Measurements from ENCODE around the gene KCNJ18.
"Not testable (repeated sequence)": the region's sequence is repeated elsewhere in the genome, so short reads cannot be mapped to it uniquely, and the experiment has no call there.

The KCNJ18 gene

DNA sequence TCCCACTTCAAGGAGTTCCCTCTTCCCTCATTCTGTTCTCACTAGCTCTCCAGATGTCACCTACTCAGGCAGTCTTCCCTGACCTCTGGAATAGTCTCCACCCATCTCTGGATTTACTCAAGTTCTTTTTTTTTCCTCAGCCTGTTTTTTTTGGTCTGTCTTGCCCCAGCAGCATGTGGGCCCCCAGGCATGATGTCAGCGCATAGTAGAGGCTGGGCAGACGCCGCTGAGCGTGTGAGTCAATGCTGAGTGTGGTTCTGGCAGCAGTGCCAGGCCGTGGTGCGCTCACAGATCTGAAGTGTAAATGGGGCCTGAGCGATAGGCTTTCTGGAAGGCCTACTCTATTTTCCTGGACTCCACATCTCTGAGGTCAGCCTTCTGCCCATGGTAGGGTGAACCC is 2.7 kb upstream of the KCNJ18 start:
- DNase-seq (no peak), ATAC-seq (no peak)
- Mint-ChIP-seq H3K4me3 (no peak overlapping the region), H3K27me3 (no peaks in the 10 kb centered on the region), H3K27ac (peak overlapping the region in 1 of 2 donors; percentile 40), H3K4me1 (no peaks in the 10 kb centered on the region), H3K9me3 (no peaks in the 10 kb centered on the region)

DNA sequence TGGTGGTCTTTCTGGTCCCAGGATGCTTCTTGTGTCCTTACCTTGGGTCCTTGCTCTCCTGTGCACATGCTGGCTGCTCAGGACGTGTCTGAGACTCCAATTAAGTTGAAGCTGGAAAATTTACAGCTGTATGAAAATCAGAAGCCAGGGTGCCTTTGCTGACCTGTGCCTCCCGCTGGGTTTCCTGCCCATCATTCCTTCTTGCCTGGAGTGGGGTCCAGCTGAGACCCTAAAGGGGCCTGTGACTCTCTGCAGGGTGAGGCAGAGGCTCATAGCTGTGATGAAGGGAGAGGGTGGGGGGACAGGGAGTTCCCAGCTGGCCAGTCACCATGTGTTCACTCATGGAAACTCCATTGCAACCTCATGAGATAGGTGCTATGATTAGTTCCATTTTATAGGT is 1.5 kb upstream of the KCNJ18 start:
- H3K4me3 Mint-ChIP-seq, DNase-seq, H3K9me3 Mint-ChIP-seq, H3K4me1 Mint-ChIP-seq, H3K27ac Mint-ChIP-seq, ATAC-seq, H3K27me3 Mint-ChIP-seq: not testable (repeated sequence)

DNA sequence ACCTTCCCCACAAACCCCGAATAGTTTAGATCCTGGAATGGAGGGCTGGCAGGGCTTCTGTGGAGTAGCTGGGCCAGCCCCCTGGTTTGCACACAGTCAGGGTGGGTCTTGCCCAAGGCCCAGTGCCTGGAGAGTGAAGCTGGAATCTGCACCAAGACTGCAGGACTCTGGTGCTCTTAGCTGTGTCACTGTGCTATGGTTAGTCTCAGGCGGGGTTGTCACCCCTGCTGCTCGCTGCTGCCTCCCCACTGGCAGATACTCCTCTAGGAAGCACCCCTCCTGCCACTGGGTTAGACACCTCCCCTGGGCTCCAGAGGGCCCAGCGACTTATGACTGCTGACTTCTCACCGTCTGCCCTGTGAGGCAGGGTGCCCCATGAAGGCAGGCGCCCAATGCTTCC is 842 bp upstream of the KCNJ18 start:
- DNase-seq, H3K9me3 Mint-ChIP-seq, H3K4me3 Mint-ChIP-seq, ATAC-seq, H3K27ac Mint-ChIP-seq, H3K4me1 Mint-ChIP-seq, H3K27me3 Mint-ChIP-seq: not testable (repeated sequence)

DNA sequence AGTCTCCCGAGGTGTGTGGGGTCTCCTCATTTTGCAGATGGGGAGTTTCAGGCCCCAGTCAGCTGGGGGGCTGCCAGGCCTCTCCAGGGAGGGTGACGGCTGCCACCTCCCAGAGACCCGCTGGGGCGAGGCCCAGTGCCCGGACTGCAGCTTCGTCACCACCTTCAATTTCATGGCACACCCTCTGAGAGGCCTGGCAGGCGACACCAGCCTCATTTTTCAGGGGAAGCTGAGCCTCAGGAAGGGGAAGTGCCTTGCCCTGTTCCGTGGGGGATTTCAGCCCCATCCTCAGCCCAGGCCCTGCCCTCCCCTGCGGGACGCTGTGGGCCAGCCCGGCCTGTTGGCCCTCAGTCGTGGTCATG is 362 bp downstream of the KCNJ18 start:
- not testable (repeated sequence) for H3K4me3 Mint-ChIP-seq, ATAC-seq, H3K9me3 Mint-ChIP-seq, H3K27ac Mint-ChIP-seq, H3K4me1 Mint-ChIP-seq, H3K27me3 Mint-ChIP-seq, DNase-seq

DNA sequence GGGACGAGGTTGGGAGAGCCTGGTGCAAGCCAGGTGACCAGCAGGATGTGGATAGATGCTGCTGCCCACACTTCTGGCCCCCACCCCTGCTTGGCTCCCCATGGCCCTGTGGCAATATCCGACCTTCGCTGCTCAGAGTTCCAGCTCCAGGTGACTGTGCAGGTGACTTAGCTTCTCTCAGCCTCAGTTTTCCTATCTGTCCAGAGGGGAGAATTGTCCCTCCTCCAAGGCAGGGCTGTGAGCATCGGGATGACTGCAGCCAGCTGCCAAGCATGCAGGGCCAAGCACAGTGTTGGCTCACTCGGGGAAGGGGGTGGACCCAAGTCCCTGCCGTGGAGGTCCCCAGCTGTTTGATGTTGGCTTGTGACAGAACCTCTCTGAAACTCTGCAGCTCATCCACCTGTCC is 1.1 kb downstream of the KCNJ18 start:
- not testable (repeated sequence) for H3K27ac Mint-ChIP-seq, H3K4me3 Mint-ChIP-seq, H3K4me1 Mint-ChIP-seq, H3K9me3 Mint-ChIP-seq, ATAC-seq, DNase-seq, H3K27me3 Mint-ChIP-seq

DNA sequence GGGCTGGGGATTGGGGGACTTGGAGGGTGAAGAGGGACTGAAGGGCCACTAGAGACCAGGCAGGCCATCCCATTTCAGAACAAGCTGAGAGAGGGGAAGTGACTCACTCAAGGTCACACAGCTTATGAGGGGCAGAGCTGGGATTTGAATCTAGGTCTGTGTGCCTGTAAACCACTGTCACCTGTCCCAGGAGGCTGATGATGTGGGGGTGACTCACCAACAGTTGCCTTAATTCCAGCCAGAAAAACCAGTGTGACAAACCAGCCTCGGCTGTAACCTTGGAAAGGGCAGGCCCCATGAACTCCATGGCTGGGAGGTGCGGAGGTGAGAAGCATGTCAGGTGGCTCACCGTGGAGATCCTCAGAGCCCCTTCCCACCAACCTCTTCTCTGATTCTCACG is 1.6 kb downstream of the KCNJ18 start:
- not testable (repeated sequence) for DNase-seq, H3K4me1 Mint-ChIP-seq, H3K27me3 Mint-ChIP-seq, ATAC-seq, H3K4me3 Mint-ChIP-seq, H3K9me3 Mint-ChIP-seq
- peak overlapping the region in 1 of 2 donors; percentile 42 for H3K27ac Mint-ChIP-seq

DNA sequence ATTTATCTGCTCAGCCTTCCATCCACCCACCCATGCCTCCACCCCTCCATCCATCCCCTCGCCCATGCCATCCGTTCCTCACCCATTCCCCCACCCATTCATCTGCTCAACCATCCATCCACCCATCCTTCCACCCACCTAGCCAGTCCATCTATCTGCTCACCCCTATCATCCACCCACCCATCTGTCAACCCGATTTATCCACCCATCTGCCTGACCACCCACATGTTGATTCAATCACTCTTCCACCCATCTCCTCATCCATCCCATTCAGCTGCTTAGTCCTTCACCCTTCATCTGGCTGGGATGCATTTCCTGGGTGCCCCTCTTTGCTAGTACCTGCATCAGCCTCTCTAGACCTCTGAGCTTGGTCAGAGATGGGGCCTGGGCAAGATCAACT is 3.9 kb downstream of the KCNJ18 start:
- not testable (repeated sequence) for DNase-seq, ATAC-seq, H3K9me3 Mint-ChIP-seq, H3K4me3 Mint-ChIP-seq, H3K27me3 Mint-ChIP-seq, H3K4me1 Mint-ChIP-seq, H3K27ac Mint-ChIP-seq

DNA sequence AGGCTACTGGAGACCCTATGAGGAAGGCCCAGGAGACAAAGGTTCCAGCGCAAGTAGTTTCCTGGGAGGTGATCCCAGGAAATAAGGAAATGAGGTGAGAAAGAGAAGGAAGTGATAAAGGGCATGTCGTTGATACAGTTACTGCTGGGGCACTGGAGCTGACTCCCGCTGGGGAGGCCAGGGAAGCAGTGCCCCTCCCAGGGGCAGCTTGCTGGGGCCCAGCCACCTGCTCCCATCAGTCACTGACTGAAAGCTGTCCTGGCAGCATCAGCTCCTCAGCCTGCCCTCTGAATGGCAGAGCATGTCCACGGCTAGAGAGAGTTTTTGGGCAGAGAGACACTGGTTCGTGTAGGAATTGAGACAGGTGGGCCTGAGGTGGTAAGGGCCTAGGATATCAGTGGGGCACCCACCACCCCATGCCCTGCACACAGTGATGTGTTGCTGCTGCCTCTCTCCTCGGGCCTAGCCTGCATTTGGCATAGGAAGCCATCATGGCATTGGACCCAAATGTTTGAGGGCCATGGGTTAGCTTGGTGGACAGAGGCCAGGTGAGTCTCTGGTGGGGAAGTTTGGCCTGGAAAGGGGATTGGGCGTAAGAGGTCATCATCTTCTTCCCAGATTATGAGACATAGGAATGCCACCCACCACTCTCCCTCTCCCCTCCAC is 4.7 kb downstream of the KCNJ18 start:
- not testable (repeated sequence) for H3K4me3 Mint-ChIP-seq, H3K27me3 Mint-ChIP-seq, DNase-seq, H3K4me1 Mint-ChIP-seq, H3K9me3 Mint-ChIP-seq, ATAC-seq, H3K27ac Mint-ChIP-seq

DNA sequence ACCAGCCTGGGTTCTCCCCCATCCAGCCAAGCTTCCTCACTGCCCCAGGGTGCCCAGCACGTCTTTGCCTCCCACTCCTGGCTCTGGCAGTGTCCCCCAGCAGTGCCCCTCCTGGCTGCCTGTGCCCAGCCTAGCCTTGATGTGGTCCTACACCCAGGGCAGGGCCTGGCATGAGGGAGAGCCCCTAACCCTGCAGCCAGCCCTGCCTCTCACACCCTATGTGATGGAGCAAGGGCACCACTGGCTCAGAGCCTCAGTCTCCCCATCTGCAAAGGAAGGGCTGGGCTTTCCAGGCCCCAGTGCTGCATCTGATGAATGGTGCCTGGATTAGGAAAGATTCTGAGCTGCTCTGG is 5.2 kb downstream of the KCNJ18 start:
- not testable (repeated sequence) for H3K9me3 Mint-ChIP-seq, H3K4me1 Mint-ChIP-seq, DNase-seq, H3K27me3 Mint-ChIP-seq, H3K4me3 Mint-ChIP-seq, H3K27ac Mint-ChIP-seq, ATAC-seq

DNA sequence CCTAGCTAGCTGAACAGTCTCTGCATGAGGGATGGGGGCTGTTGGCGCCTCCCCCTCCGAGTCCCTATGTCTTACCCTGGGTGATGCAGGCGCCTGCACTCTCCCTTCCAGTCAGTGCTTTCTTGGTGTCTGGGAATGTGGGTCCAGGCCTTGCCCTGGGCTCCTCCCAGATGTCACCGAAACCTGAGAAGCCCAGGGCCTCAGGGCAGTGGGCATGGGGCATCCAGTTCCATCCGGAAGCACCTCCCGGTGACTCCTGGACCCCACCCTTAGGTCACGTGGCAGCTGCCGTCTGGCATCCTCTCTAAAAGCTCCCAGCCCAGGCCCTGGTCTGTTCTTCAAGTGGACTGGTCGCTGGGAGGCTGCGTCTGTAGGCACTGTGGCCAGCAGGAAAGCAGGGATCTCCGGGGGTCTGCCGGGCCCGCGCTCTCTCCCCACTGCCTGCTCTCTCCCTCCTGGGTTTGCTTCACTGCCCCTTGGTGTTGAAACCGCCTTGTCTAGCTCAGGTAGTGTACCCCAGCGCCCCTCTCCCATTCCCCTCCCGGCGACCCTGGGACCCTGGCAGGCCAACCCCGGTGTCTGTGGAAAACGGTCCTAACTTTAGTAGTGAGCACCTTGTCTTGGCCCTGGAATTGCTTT is 6.2 kb downstream of the KCNJ18 start:
- H3K27me3 Mint-ChIP-seq, H3K9me3 Mint-ChIP-seq, ATAC-seq, H3K4me3 Mint-ChIP-seq, DNase-seq, H3K4me1 Mint-ChIP-seq: not testable (repeated sequence)
- peak overlapping the region in 1 of 2 donors; percentile 88 for H3K27ac Mint-ChIP-seq

DNA sequence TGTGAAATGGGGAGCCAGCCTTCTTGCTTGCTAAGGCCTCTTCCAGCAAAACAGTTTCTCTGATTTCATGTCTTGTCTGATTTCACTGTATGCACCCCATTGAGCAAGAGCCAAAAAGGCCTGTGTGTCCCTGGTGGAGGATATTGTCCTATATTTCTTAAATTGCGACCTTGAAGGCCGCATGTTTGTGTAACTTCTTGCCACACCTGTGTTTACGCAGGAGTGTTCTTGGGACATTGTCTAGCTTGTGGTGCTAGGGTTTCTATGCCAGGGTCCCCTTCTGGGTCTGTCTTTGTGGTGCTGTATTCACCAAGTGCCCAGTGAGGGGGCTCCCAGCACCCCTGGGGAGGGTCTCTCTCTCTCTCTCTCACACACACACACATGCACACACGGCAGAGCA is 6.8 kb downstream of the KCNJ18 start:
- H3K4me1 Mint-ChIP-seq, H3K27ac Mint-ChIP-seq, H3K4me3 Mint-ChIP-seq, H3K27me3 Mint-ChIP-seq, H3K9me3 Mint-ChIP-seq, DNase-seq, ATAC-seq: not testable (repeated sequence)

DNA sequence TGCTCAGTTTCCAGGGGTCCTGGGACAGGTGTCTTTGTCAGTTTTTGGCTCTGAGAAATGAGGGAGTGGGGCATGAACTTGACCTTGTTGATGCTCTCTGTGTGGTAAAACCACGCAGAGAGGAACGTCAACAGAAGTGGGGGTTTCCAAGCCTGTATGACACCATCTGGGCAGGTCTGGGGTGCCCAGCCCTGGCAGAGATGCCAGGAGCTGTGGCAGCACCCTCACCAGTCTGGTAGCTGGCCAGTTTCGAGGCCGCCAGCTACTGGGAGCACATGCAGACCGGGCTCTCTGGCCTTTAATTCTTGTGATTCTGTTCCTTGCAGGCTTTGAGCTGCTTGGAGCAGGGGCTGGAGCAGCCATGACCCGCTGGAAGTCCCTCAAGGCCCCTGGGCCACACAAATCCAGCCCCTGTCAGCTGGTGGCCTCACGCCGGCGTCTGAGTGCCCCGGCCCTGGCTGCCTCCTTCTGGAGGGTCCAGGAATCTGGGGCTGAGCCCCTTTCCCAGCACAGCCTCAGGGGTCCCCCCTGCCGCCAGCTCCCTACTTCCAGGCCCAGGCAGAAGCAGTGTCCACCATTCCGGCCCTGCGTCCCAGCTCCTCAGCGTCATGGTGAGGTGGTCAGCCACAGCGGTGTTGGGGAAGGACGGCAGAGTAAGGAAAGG is 7.4 kb downstream of the KCNJ18 start:
- not testable (repeated sequence) for H3K27ac Mint-ChIP-seq, ATAC-seq, H3K27me3 Mint-ChIP-seq, H3K4me1 Mint-ChIP-seq, DNase-seq, H3K9me3 Mint-ChIP-seq, H3K4me3 Mint-ChIP-seq

DNA sequence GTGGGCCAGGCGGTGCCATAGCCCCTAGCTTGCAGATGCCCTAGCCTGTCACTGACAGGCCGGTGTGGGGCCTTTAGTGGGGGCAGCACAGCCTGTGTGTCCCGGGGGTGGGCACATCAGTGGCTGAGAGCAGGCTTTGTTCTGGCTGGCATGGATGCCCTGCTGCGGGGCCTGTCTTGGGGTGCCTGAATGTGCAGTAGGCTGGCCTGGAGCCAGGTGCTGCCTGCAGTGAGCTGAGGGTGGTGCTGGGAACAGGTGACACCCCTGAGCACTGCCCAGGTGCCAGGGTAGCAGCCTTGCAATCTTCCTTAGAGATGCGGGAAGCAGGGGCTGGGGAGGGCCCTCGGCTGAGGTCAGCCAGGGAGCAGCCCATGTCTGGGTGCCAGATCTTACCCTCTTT is 8.8 kb downstream of the KCNJ18 start:
- not testable (repeated sequence) for H3K27ac Mint-ChIP-seq, DNase-seq, H3K9me3 Mint-ChIP-seq, H3K27me3 Mint-ChIP-seq, ATAC-seq, H3K4me3 Mint-ChIP-seq, H3K4me1 Mint-ChIP-seq

DNA sequence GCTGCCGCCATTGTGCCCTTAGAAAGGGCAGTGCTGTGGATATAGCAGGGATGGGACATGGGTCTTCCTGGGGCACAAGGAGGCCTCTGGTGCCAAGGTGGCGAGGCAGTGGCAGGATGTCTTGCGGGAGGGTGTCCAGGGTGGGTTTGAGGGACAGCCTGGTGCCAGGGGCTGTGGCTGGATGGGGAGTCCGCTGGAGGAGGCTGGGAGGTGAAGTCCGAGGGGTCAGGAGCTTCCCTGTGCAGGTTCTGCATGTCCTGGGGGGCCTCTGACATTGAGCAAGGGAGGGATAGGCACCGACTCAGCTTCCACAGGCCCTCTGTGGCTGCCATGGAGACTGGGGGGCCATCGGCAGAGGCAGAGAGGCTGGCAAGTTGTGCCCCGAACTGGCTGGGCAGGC is 9.7 kb downstream of the KCNJ18 start:
- H3K27me3 Mint-ChIP-seq, H3K4me3 Mint-ChIP-seq, H3K27ac Mint-ChIP-seq, H3K9me3 Mint-ChIP-seq, DNase-seq, ATAC-seq, H3K4me1 Mint-ChIP-seq: not testable (repeated sequence)

DNA sequence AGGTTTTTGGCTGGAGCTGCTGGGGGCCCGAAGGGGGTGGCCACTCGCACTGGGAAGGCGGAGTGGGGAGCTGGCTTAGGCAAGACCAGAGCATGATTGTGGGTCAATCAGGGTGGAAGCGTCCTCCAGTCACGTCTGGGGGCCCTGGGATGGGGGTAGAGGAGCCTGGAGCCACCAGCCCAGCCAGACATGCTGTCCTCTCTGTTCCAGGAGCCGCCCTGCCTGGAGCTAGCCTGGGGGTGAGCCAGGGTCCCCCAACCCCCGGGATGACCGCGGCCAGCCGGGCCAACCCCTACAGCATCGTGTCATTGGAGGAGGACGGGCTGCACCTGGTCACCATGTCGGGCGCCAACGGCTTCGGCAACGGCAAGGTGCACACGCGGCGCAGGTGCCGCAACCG is 10.2 kb downstream of the KCNJ18 start:
- not testable (repeated sequence) for DNase-seq, H3K4me3 Mint-ChIP-seq, ATAC-seq, H3K27ac Mint-ChIP-seq, H3K9me3 Mint-ChIP-seq, H3K27me3 Mint-ChIP-seq, H3K4me1 Mint-ChIP-seq

DNA sequence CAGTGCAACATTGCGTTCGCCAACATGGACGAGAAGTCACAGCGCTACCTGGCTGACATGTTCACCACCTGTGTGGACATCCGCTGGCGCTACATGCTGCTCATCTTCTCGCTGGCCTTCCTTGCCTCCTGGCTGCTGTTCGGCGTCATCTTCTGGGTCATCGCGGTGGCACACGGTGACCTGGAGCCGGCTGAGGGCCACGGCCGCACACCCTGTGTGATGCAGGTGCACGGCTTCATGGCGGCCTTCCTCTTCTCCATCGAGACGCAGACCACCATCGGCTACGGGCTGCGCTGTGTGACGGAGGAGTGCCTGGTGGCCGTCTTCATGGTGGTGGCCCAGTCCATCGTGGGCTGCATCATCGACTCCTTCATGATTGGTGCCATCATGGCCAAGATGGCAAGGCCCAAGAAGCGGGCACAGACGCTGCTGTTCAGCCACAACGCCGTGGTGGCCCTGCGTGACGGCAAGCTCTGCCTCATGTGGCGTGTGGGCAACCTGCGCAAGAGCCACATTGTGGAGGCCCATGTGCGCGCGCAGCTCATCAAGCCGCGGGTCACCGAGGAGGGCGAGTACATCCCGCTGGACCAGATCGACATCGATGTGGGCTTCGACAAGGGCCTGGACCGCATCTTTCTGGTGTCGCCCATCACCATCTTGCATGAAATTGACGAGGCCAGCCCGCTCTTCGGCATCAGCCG is 10.8 kb downstream of the KCNJ18 start:
- not testable (repeated sequence) for DNase-seq, H3K27ac Mint-ChIP-seq, ATAC-seq, H3K4me1 Mint-ChIP-seq, H3K9me3 Mint-ChIP-seq, H3K4me3 Mint-ChIP-seq, H3K27me3 Mint-ChIP-seq
